B cell (primary cell): ENCODE measurements around the gene ADGRV1. TPM values are rescaled to one million over a fixed set of nuclear protein-coding genes. Genes with fewer than 3 reads are reported as not detected.

ENCODE experiments used
- ATAC-seq: fragments of 200-7000 bp; cut with Tn5 transposase; one replicate; pipeline ENCODE4 v1.10.0; 2021; ENCODE audit warnings: low read depth, mild to moderate bottlenecking, moderate number of reproducible peaks, moderate library complexity
- CTCF ChIA-PET: fragments of 350-600 bp; sonication (Branson Sonifier 250); formaldehyde crosslinking; loops from one replicate; lab custom pipeline; 2021; ENCODE audit warnings: antibody characterized with exemption, inconsistent platforms; lab: Charles Lee
- POLR2A ChIA-PET: fragments of 350-600 bp; sonication (Branson Sonifier 250); formaldehyde crosslinking; loops from one replicate; lab custom pipeline; 2021; ENCODE audit warnings: antibody characterized with exemption; lab: Charles Lee
- DNase-seq: peaks from one replicate; pipeline ENCODE4 v3.0.0; 2013
- H2AFZ ChIP-seq: 2 replicates; pipeline ENCODE4 v1.6.1; 2012; ENCODE audit warnings: mild to moderate bottlenecking, low read depth, low read length; ENCODE audit not compliant: insufficient read depth, poor library complexity, severe bottlenecking
- H3K27ac ChIP-seq, 2 donors: 1 replicate in 1 of 2; 2 replicates in 1 of 2; pipeline ENCODE4 v1.5.1; 2012 to 2013; ENCODE audit warnings: low read length in 2 of 2, mild to moderate bottlenecking in 2 of 2, moderate library complexity in 1 of 2
- H3K27me3 ChIP-seq, 4 experiments: fragments of 200-600 bp in 1 of 4; sonication (generic) in 1 of 4; replicated peaks in 1 of 4; 1 replicate in 2 of 4; 2 replicates in 2 of 4; pipeline versions ENCODE4 v1.6.1 to v1.7.0; 2013 to 2016; ENCODE audit warnings: low read length in 3 of 4, mild to moderate bottlenecking in 2 of 4, mixed read lengths in 1 of 4, moderate library complexity in 1 of 4; ENCODE audit not compliant: insufficient read depth in 4 of 4, control insufficient read depth in 3 of 4; ENCODE audit errors: control extremely low read depth in 1 of 4
- H3K36me3 ChIP-seq, 2 experiments: replicated peaks in 1 of 2; 1 replicate in 1 of 2; 2 replicates in 1 of 2; pipeline versions ENCODE4 v1.6.1 to v1.7.1; 2013; ENCODE audit warnings: low read length in 1 of 2; ENCODE audit not compliant: insufficient read depth in 2 of 2, control insufficient read depth in 1 of 2; ENCODE audit errors: control extremely low read depth in 1 of 2, extremely low read depth in 1 of 2
- H3K4me1 ChIP-seq, 2 donors: fragments of 200-600 bp in 1 of 2; sonication (generic) in 1 of 2; 1 replicate in 1 of 2; 2 replicates in 1 of 2; pipeline versions ENCODE4 v1.5.1 to v1.6.1; 2013 to 2017; ENCODE audit warnings: low read length in 2 of 2; ENCODE audit not compliant: control insufficient read depth in 2 of 2, insufficient read depth in 2 of 2
- H3K4me2 ChIP-seq: replicated peaks from 2 replicates; pipeline ENCODE3; 2012; ENCODE audit warnings: mild to moderate bottlenecking, low read depth, low read length; ENCODE audit not compliant: poor library complexity, severe bottlenecking
- H3K4me3 ChIP-seq, 5 experiments: fragments of 200-600 bp in 1 of 5; sonication (generic) in 1 of 5; 1 replicate in 3 of 5; 2 replicates in 2 of 5; pipeline versions ENCODE4 v1.5.1 to v1.7.0; 2011 to 2016; ENCODE audit warnings: low read length in 4 of 5, mild to moderate bottlenecking in 4 of 5, low read depth in 2 of 5, control low read depth in 1 of 5, moderate library complexity in 1 of 5; ENCODE audit not compliant: insufficient read depth in 1 of 5; ENCODE audit errors: control extremely low read depth in 1 of 5, extremely low read depth in 1 of 5
- H3K79me2 ChIP-seq: fragments of 200-600 bp; sonication (generic); one replicate; pipeline ENCODE4 v1.6.0; 2016; ENCODE audit warnings: low read length; ENCODE audit not compliant: control insufficient read depth, insufficient read depth
- H3K9ac ChIP-seq: fragments of 200-600 bp; sonication (generic); 2 replicates; pipeline ENCODE4 v1.6.1; 2017; ENCODE audit warnings: mild to moderate bottlenecking, low read length, moderate library complexity
- H3K9me3 ChIP-seq, 3 donors: one replicate each; pipeline versions ENCODE4 v1.6.1 to v1.7.1; 2013; ENCODE audit warnings: low read length in 2 of 3; ENCODE audit not compliant: control insufficient read depth in 2 of 3, insufficient read depth in 1 of 3; ENCODE audit errors: control extremely low read depth in 1 of 3
- H4K20me1 ChIP-seq: 2 replicates; pipeline ENCODE4 v1.6.0; 2012; ENCODE audit warnings: mild to moderate bottlenecking, low read length; ENCODE audit not compliant: insufficient read depth, control insufficient read depth, poor library complexity, severe bottlenecking
- H3K27ac Mint-ChIP-seq: one replicate; pipeline ENCODE4 v1.8.0; 2021; ENCODE audit warnings: mixed read lengths
- H3K27me3 Mint-ChIP-seq: one replicate; pipeline ENCODE4 v1.8.0; 2021; ENCODE audit warnings: mixed read lengths
- H3K4me1 Mint-ChIP-seq: one replicate; pipeline ENCODE4 v1.8.0; 2021; ENCODE audit warnings: mixed read lengths
- H3K4me3 Mint-ChIP-seq: one replicate; pipeline ENCODE4 v1.8.0; 2021; ENCODE audit warnings: mixed read lengths
- H3K9me3 Mint-ChIP-seq: one replicate; pipeline ENCODE4 v1.8.0; 2022; ENCODE audit warnings: mixed read lengths; ENCODE audit not compliant: insufficient read depth
- CTCF ChIP-seq: fragments of 200-600 bp; IDR thresholded peaks from one replicate; pipeline ENCODE4 v1.8.0; 2022; ENCODE audit warnings: antibody characterized with exemption, mild to moderate bottlenecking
- EZH2 ChIP-seq: IDR thresholded peaks from 2 replicates; pipeline ENCODE4 v1.6.1; 2012; ENCODE audit warnings: borderline replicate concordance, low read depth, mild to moderate bottlenecking, moderate library complexity, low read length; ENCODE audit not compliant: insufficient read depth, poor library complexity, severe bottlenecking
- WGBS: methylation state at CpG from one replicate; pipeline ENCODE4 v1.1.5; 2013; ENCODE audit warnings: missing lambda C conversion rate; ENCODE audit not compliant: insufficient coverage; 5-methylcytosine and 5-hydroxymethylcytosine counted together
- intact Hi-C: fragments of 100-400 bp; cut with micrococcal nuclease; formaldehyde crosslinking; loops from one replicate; pipeline ENCODE4 v1.10.0; 2022
- polyA plus RNA-seq: library from polyadenylated mRNA; depleted of rRNA; stranded (reverse); fragments of >200 nt; gene quantifications from 2 replicates; pipeline ENCODE4 v1.2.3, GENCODE V29; 2012
- total RNA-seq, 2 donors: library from RNA; stranded (reverse); fragments of 120-200 nt in 1 of 2; gene quantifications; 1 replicate in 1 of 2; 2 replicates in 1 of 2; pipeline versions ENCODE4 v1.2.3 to v1.2.4, GENCODE V29; 2013 to 2022

Gene ADGRV1
- total and polyA plus RNA-seq, 2 donors (not counting 1 experiment from before 2014, with no cell fraction given) = 0.07 TPM; not detected in 1

GRCh38 chr5:90518661-90519060 lies 39.9 kb upstream of the ADGRV1 start:
- no peaks in the 10 kb centered on the region for H3K79me2 ChIP-seq
- DNase-seq (no peak), ATAC-seq (no peak)
- H3K9me3 ChIP-seq = no peaks in the 10 kb centered on the region
- no peak overlapping the region for H3K4me3 ChIP-seq
- H3K4me1 ChIP-seq = no peaks in the 10 kb centered on the region
- no peak overlapping the region for H2AFZ ChIP-seq
- H3K9me3 Mint-ChIP-seq = no peaks in the 10 kb centered on the region
- peaks cover 5% of the 10 kb centered on the region for H3K4me1 Mint-ChIP-seq
- no peak overlapping the region for H3K27ac Mint-ChIP-seq
- ChIA-PET CTCF (no interaction called here), POLR2A (no interaction called here)
- H3K9ac ChIP-seq = no peak overlapping the region
- H4K20me1 ChIP-seq = peaks cover 3% of the 10 kb centered on the region
- H3K36me3 ChIP-seq = peaks cover 12 to 32% of the 10 kb centered on the region in 2 experiments
- H3K4me2 ChIP-seq = no peak overlapping the region
- no peaks in the 10 kb centered on the region for H3K27me3 Mint-ChIP-seq
- H3K27me3 ChIP-seq = no peaks in the 10 kb centered on the region
- intact Hi-C loops = no loop called here
- H3K27ac ChIP-seq = no peak overlapping the region
- TF ChIP-seq CTCF = no peak
- TF ChIP-seq EZH2 = no peak
- no peak overlapping the region for H3K4me3 Mint-ChIP-seq

GRCh38 chr5:90519081-90519480 lies 39.5 kb upstream of the ADGRV1 start:
- ATAC-seq = no peak
- CTCF ChIA-PET = no interaction called here

More at GRCh38 chr5:90519081-90519480, 39.5 kb upstream of the ADGRV1 start:
- Histone ChIP-seq H3K9me3 (no peaks in the 10 kb centered on the region), H3K36me3 (peaks cover 12 to 36% of the 10 kb centered on the region in 2 experiments), H3K4me3 (no peak overlapping the region), H3K27me3 (no peaks in the 10 kb centered on the region), H2AFZ (no peak overlapping the region), H4K20me1 (peaks cover 5% of the 10 kb centered on the region), H3K4me1 (no peaks in the 10 kb centered on the region), H3K79me2 (no peaks in the 10 kb centered on the region), H3K9ac (no peak overlapping the region), H3K27ac (no peak overlapping the region), H3K4me2 (no peak overlapping the region)
- intact Hi-C loops = no loop called here
- Mint-ChIP-seq H3K27me3 (no peaks in the 10 kb centered on the region), H3K4me1 (peaks cover 5% of the 10 kb centered on the region), H3K4me3 (no peak overlapping the region), H3K9me3 (no peaks in the 10 kb centered on the region), H3K27ac (no peak overlapping the region)
- 98% methylated on average over 4 of the region's 7 CpGs for WGBS
- DNase-seq = no peak
- POLR2A ChIA-PET = no interaction called here
- TF ChIP-seq CTCF (no peak), EZH2 (no peak)
